OCI-LY3 (cell line): ENCODE results near the gene MAGEB5.
"Not testable (repeated sequence)": the region's sequence is repeated elsewhere in the genome, so short reads cannot be mapped to it uniquely, and the experiment has no call there.

Experiments
- H2AFZ ChIP-seq: fragments of 200-600, 300-600 bp; shearing (Covaris generic); 2 replicates; pipeline ENCODE4 v1.6.0; 2014; ENCODE audit warnings: antibody characterized with exemption, low read depth, low read length
- H3K27ac ChIP-seq: fragments of 200-600, 300-600 bp; sonication (generic); 2 replicates; pipeline ENCODE4 v1.5.1; 2014; ENCODE audit warnings: mild to moderate bottlenecking, low read length, moderate library complexity, mixed read lengths
- H3K27me3 ChIP-seq: fragments of 200-600, 300-600 bp; sonication (generic); 2 replicates; pipeline ENCODE4 v1.6.1; 2014; ENCODE audit warnings: low read depth, low read length, mixed read lengths
- H3K36me3 ChIP-seq: fragments of 200-600, 300-600 bp; sonication (generic); replicated peaks from 2 replicates; pipeline ENCODE3; 2014; ENCODE audit warnings: low read depth, low read length, mixed read lengths
- H3K4me1 ChIP-seq: fragments of 300-600, 200-600 bp; sonication (generic); 2 replicates; pipeline ENCODE4 v1.6.1; 2014; ENCODE audit warnings: low read length, mixed read lengths
- H3K4me2 ChIP-seq: fragments of 200-600, 300-600 bp; sonication (generic); 2 replicates; pipeline ENCODE4 v1.6.1; 2014; ENCODE audit warnings: low read length, mixed read lengths
- H3K4me3 ChIP-seq: fragments of 300-600, 200-600 bp; sonication (generic); 2 replicates; pipeline ENCODE4 v1.5.1; 2014; ENCODE audit warnings: antibody characterized with exemption, mild to moderate bottlenecking, low read length, moderate library complexity
- H3K79me2 ChIP-seq: fragments of 300-600, 200-600 bp; shearing (Covaris generic); 2 replicates; pipeline ENCODE4 v1.6.1; 2014; ENCODE audit warnings: mild to moderate bottlenecking, low read length, mixed read lengths
- H3K9ac ChIP-seq: fragments of 300-600, 200-600 bp; shearing (Covaris generic); 2 replicates; pipeline ENCODE4 v1.6.0; 2014; ENCODE audit warnings: mild to moderate bottlenecking, low read length, moderate library complexity
- H3K9me3 ChIP-seq: fragments of 200-600, 300-600 bp; shearing (Covaris generic); 2 replicates; pipeline ENCODE4 v1.6.1; 2014; ENCODE audit warnings: low read length, mixed read lengths; ENCODE audit not compliant: insufficient read depth
- H4K20me1 ChIP-seq: fragments of 200-600, 300-600 bp; sonication (generic); 2 replicates; pipeline ENCODE4 v1.6.1; 2016; ENCODE audit warnings: low read length, mixed read lengths; ENCODE audit not compliant: insufficient read depth
- EZH2phosphoT487 ChIP-seq: fragments of 200-600 bp; shearing (Covaris generic); IDR thresholded peaks from 2 replicates; pipeline ENCODE4 v1.6.1; 2018; ENCODE audit warnings: antibody characterized with exemption, mixed run types, low read depth
- TF ChIP-seq, protein P1 (sequence below): fragments of 200-600, 300-600 bp; sonication (generic); IDR thresholded peaks from 2 replicates; pipeline ENCODE4 v1.5.1; 2014; ENCODE audit warnings: antibody characterized with exemption, low read length, low read depth

The MAGEB5 gene, protein sequence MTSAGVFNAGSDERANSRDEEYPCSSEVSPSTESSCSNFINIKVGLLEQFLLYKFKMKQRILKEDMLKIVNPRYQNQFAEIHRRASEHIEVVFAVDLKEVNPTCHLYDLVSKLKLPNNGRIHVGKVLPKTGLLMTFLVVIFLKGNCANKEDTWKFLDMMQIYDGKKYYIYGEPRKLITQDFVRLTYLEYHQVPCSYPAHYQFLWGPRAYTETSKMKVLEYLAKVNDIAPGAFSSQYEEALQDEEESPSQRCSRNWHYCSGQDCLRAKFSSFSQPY

DNA sequence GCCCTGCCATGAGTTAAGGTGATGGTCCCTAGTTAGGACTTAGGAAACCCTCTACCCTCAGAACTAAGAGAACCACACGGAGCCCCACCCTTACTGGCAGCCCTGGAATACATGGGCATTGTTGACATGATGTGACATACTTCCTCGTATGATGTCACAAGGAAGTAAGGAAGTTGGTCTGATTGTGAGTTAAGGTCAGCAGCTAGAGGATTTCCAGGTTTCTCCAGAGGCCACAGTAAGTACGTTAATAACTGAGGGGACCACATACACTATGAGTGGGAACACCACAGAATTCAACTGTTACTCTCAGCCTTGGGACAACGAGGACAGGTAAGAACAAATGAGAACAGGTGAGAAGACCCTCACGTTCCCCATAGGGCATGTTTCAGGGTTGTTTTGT, at the start of gene MAGEB5:
Gene MAGEB5, plus strand, starts transcription at position 301 of the 400 bp plus-strand sequence. CDS start 1,133 bp downstream, outside the sequence.
- Histone ChIP-seq H3K4me3 (no peak within 1 kb of the TSS), H3K4me1 (no peaks in the 10 kb centered on the region), H3K9ac (no peak within 1 kb of the TSS), H3K27ac (no peak within 1 kb of the TSS), H3K79me2 (no peaks in the 10 kb centered on the region), H3K4me2 (no peak within 1 kb of the TSS), H4K20me1 (no peaks in the 10 kb centered on the region), H3K27me3 (no peaks in the 10 kb centered on the region), H3K36me3 (no peaks in the 10 kb centered on the region), H2AFZ (no peak within 1 kb of the TSS), H3K9me3 (no peaks in the 10 kb centered on the region)
- TF ChIP-seq EZH2phosphoT487 = no peak
- TF ChIP-seq, protein P1, sequence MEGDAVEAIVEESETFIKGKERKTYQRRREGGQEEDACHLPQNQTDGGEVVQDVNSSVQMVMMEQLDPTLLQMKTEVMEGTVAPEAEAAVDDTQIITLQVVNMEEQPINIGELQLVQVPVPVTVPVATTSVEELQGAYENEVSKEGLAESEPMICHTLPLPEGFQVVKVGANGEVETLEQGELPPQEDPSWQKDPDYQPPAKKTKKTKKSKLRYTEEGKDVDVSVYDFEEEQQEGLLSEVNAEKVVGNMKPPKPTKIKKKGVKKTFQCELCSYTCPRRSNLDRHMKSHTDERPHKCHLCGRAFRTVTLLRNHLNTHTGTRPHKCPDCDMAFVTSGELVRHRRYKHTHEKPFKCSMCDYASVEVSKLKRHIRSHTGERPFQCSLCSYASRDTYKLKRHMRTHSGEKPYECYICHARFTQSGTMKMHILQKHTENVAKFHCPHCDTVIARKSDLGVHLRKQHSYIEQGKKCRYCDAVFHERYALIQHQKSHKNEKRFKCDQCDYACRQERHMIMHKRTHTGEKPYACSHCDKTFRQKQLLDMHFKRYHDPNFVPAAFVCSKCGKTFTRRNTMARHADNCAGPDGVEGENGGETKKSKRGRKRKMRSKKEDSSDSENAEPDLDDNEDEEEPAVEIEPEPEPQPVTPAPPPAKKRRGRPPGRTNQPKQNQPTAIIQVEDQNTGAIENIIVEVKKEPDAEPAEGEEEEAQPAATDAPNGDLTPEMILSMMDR = no peak

- H3K9ac ChIP-seq = no peak within 1 kb of the TSS
- no peak within 1 kb of the TSS for H3K27ac ChIP-seq
- H4K20me1 ChIP-seq = no peaks in the 10 kb centered on the region
- H3K36me3 ChIP-seq = no peaks in the 10 kb centered on the region
- H3K79me2 ChIP-seq = no peaks in the 10 kb centered on the region
- H3K4me3 ChIP-seq = no peak within 1 kb of the TSS
- no peak within 1 kb of the TSS for H3K4me2 ChIP-seq
- H2AFZ ChIP-seq = no peak within 1 kb of the TSS
- H3K27me3 ChIP-seq = no peaks in the 10 kb centered on the region
- H3K9me3 ChIP-seq = no peaks in the 10 kb centered on the region
- no peaks in the 10 kb centered on the region for H3K4me1 ChIP-seq
- TF ChIP-seq, protein P1 = no peak
- no peak for TF ChIP-seq EZH2phosphoT487
These were observed 23.8 kb upstream of the MAGEB5 start, which contains the start of gene MAGEB6 for GRCh38 chrX:26192204-26192603. Gene MAGEB6 (plus strand): TSS chrX:26192440. CDS start chrX:26193847, 1,407 bp downstream.

- Histone ChIP-seq H3K9me3 (no peaks in the 10 kb centered on the region), H3K9ac (no peak overlapping the region), H3K27me3 (no peaks in the 10 kb centered on the region), H3K4me3 (no peak overlapping the region), H2AFZ (no peak overlapping the region), H3K4me2 (no peak overlapping the region), H3K79me2 (no peaks in the 10 kb centered on the region), H3K27ac (no peak overlapping the region), H3K4me1 (no peaks in the 10 kb centered on the region), H4K20me1 (no peaks in the 10 kb centered on the region), H3K36me3 (no peaks in the 10 kb centered on the region)
- no peak for TF ChIP-seq EZH2phosphoT487
- TF ChIP-seq, protein P1 = no peak
These were observed 12.4 kb upstream of the MAGEB5 start for GRCh38 chrX:26203561-26203960.

- not testable (repeated sequence) for H4K20me1 ChIP-seq, H3K4me1 ChIP-seq, H3K27ac ChIP-seq, H3K9ac ChIP-seq, H3K4me2 ChIP-seq, H3K27me3 ChIP-seq, H3K79me2 ChIP-seq, H3K9me3 ChIP-seq, H3K36me3 ChIP-seq, H3K4me3 ChIP-seq, H2AFZ ChIP-seq
These were observed 11.3 kb upstream of the MAGEB5 start for GRCh38 chrX:26204717-26205116.
